Measurements from ENCODE around the gene PDCD5. TPM values are rescaled to one million over a fixed set of nuclear protein-coding genes. Genes with fewer than 3 reads are reported as not detected.

Gene PDCD5
- total and polyA plus RNA-seq, 2 donors (not counting 3 experiments of a cell fraction or from before 2014, with no cell fraction given): 51.7 to 154 TPM

DNA sequence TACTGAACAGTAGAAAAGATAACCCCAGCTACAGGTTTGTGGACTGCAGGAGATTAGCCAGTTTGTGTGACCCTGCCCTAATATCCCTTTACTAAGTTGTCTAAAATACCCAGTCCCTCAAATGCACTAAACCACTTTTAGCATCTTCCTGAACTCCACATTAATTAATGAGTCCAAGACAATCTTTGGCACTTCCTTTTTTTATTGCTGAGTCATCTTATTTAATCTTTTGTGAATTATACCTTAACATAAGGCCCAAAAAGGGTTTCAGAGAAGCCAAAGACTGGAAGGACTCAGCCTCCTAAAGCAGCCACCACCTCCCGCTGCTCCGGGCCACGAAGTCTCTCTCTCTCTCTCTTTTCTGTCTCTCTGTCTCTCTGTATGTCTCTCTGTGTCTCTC lies 48.8 kb upstream of the PDCD5 start:
- no peak overlapping the region for H2AFZ ChIP-seq (ENCODE audit: low read depth, low read length)
- H3K27ac ChIP-seq (ENCODE audit: insufficient read depth, low read depth, low read length): no peak overlapping the region
- intact Hi-C loops (cut with micrococcal nuclease): no loop called here
- no peaks in the 10 kb centered on the region for H3K36me3 ChIP-seq (ENCODE audit: control insufficient read depth in 2 of 2, extremely low read depth in 1 of 2, insufficient read depth in 2 of 2, low read length in 2 of 2)
- H3K4me2 ChIP-seq (ENCODE audit: insufficient read depth, low read length): no peak overlapping the region
- H3K79me2 ChIP-seq (ENCODE audit: control insufficient read depth, insufficient read depth, low read length): no peaks in the 10 kb centered on the region
- POLR2A ChIA-PET: no interaction called here
- CTCF ChIA-PET: no interaction called here
- H3K27me3 ChIP-seq (ENCODE audit: control insufficient read depth in 2 of 2, insufficient read depth in 2 of 2, low read length in 2 of 2): no peaks in the 10 kb centered on the region
- dilution Hi-C loops (cut with MboI; ENCODE audit: extremely low pct_ligation_motif_present, low sequenced_read_pairs): no loop called here
- no peaks in the 10 kb centered on the region for H4K20me1 ChIP-seq (replicated peaks; ENCODE audit: control insufficient read depth, extremely low read depth, insufficient read depth, low read length)
- no peak for DNase-seq (ENCODE audit: low read depth, low spot score)
- H3K9ac ChIP-seq (replicated peaks; ENCODE audit: extremely low read depth, insufficient read depth, low read length): no peak overlapping the region
- no peak overlapping the region for H3K4me3 ChIP-seq (replicated peaks in 1 of 3; ENCODE audit: insufficient read depth in 1 of 3, low read depth in 1 of 3, low read length in 3 of 3)
- H3K4me1 ChIP-seq (ENCODE audit: control insufficient read depth, extremely low read depth, insufficient read depth, low read length): no peaks in the 10 kb centered on the region
- H3K9me3 ChIP-seq (replicated peaks; ENCODE audit: control insufficient read depth, insufficient read depth, low read length): no peaks in the 10 kb centered on the region
- no peaks in the 10 kb centered on the region for H3K9me1 ChIP-seq (replicated peaks; ENCODE audit: control insufficient read depth, extremely low read depth, insufficient read depth, low read length)
- FAIRE-seq: no peak
- BruUV-seq (replicated peaks): no TSS peak
- TF ChIP-seq GATA2 (IDR thresholded peaks at IDR 0.05; ENCODE audit: insufficient read depth, insufficient read length, low read depth, low read length): no peak
- TF ChIP-seq FOS (IDR thresholded peaks at IDR 0.05; ENCODE audit: borderline replicate concordance, insufficient read depth, low read length): no peak
- no peak for TF ChIP-seq POLR2A (IDR thresholded peaks at IDR 0.05; ENCODE audit: low read depth, low read length)
- TF ChIP-seq, protein P1, sequence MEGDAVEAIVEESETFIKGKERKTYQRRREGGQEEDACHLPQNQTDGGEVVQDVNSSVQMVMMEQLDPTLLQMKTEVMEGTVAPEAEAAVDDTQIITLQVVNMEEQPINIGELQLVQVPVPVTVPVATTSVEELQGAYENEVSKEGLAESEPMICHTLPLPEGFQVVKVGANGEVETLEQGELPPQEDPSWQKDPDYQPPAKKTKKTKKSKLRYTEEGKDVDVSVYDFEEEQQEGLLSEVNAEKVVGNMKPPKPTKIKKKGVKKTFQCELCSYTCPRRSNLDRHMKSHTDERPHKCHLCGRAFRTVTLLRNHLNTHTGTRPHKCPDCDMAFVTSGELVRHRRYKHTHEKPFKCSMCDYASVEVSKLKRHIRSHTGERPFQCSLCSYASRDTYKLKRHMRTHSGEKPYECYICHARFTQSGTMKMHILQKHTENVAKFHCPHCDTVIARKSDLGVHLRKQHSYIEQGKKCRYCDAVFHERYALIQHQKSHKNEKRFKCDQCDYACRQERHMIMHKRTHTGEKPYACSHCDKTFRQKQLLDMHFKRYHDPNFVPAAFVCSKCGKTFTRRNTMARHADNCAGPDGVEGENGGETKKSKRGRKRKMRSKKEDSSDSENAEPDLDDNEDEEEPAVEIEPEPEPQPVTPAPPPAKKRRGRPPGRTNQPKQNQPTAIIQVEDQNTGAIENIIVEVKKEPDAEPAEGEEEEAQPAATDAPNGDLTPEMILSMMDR (IDR thresholded peaks at IDR 0.05; ENCODE audit: extremely low read depth in 1 of 2, insufficient read depth in 1 of 2, low read depth in 1 of 2, low read length in 2 of 2): no peak
- no peak for TF ChIP-seq EZH2 (IDR thresholded peaks at IDR 0.05; ENCODE audit: borderline replicate concordance, low read depth, low read length, severe bottlenecking)
- TF ChIP-seq JUN (IDR thresholded peaks at IDR 0.05; ENCODE audit: borderline replicate concordance, insufficient read depth, insufficient read length, low read depth): no peak
- no peak for TF ChIP-seq POLR2AphosphoS5 (IDR thresholded peaks at IDR 0.05; ENCODE audit: insufficient read depth, low read depth, low read length)
- TF ChIP-seq, protein P2, sequence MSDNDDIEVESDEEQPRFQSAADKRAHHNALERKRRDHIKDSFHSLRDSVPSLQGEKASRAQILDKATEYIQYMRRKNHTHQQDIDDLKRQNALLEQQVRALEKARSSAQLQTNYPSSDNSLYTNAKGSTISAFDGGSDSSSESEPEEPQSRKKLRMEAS (IDR thresholded peaks at IDR 0.05; ENCODE audit: insufficient read depth, insufficient read length): no peak
- TF ChIP-seq MYC (IDR thresholded peaks at IDR 0.05; ENCODE audit: low read depth, low read length): no peak
